ENCODE data around the gene LMBRD1. TPM values are rescaled to one million over a fixed set of nuclear protein-coding genes. Genes with fewer than 3 reads are reported as not detected.
"Not testable (repeated sequence)": the region's sequence is repeated elsewhere in the genome, so short reads cannot be mapped to it uniquely, and the experiment has no call there.

Gene LMBRD1
- total RNA-seq, 1 experiment from 2014 or later: 20.7 TPM

DNA sequence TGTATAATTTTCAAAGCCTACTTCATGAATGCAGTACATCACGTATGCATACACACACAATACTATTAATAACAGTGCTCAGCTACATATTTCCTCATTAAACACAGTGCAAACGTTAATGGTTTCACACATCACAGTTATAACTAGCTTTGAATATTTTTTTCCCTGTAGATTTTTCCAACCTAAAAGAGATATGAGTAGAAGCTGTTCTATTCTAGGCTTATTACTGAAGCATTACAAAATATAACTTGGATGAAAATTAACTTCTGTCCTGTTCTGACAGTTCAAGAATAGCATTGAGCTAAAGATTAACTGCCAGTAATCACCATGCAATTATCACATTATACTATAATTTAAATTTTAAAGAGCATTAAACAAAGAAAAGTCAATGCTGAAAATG, 6.2 kb downstream of the LMBRD1 start:
- H3K36me3 Mint-ChIP-seq (ENCODE audit: insufficient read depth, unreplicated experiment): peaks cover 9% of the 10 kb centered on the region
- TF ChIP-seq, protein P1, sequence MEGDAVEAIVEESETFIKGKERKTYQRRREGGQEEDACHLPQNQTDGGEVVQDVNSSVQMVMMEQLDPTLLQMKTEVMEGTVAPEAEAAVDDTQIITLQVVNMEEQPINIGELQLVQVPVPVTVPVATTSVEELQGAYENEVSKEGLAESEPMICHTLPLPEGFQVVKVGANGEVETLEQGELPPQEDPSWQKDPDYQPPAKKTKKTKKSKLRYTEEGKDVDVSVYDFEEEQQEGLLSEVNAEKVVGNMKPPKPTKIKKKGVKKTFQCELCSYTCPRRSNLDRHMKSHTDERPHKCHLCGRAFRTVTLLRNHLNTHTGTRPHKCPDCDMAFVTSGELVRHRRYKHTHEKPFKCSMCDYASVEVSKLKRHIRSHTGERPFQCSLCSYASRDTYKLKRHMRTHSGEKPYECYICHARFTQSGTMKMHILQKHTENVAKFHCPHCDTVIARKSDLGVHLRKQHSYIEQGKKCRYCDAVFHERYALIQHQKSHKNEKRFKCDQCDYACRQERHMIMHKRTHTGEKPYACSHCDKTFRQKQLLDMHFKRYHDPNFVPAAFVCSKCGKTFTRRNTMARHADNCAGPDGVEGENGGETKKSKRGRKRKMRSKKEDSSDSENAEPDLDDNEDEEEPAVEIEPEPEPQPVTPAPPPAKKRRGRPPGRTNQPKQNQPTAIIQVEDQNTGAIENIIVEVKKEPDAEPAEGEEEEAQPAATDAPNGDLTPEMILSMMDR (IDR thresholded peaks at IDR 0.05; ENCODE audit: unreplicated experiment): no peak
- no peak overlapping the region for H3K4me3 Mint-ChIP-seq (ENCODE audit: unreplicated experiment)
- no peak overlapping the region for H3K27ac Mint-ChIP-seq (ENCODE audit: low read depth, unreplicated experiment)
- intact Hi-C loops (cut with micrococcal nuclease): no loop called here
- BruUV-seq (replicated peaks): no TSS peak
- no peak for DNase-seq (ENCODE audit: unreplicated experiment)
- ChIA-PET CTCF (interaction anchor here (0.6 kb wide), 1 partner anchor 100 kb away, joined by 3 read pairs; no protein-coding TSS in a partner anchor), POLR2A (no interaction called here)
- no peaks in the 10 kb centered on the region for H3K27me3 Mint-ChIP-seq (ENCODE audit: insufficient read depth, unreplicated experiment)
- no peaks in the 10 kb centered on the region for H3K9me3 Mint-ChIP-seq (ENCODE audit: unreplicated experiment)
- H3K4me1 Mint-ChIP-seq (ENCODE audit: insufficient read depth, unreplicated experiment): peaks cover 11% of the 10 kb centered on the region

DNA sequence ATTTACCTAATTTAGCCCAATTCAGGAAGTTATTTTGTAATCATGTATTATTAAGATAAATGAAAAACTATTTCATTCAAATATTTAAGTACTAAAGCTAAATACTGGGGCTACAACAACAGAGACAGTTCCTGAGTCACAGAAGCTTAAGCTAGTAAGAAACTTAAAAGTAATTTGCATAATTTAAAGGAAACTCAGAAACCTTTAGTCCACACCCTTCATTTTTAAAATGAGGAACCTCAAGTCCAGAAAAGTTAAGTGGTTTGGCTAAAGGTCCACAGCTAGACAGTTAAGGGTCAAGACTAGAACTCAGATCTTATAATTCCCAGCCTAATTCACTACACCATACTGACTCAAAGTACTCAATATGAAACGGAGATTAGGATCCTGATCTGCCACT, 7.2 kb downstream of the LMBRD1 start:
- DNase-seq (ENCODE audit: unreplicated experiment): no peak
- Mint-ChIP-seq H3K36me3 (ENCODE audit: insufficient read depth, unreplicated experiment) (peaks cover 9% of the 10 kb centered on the region), H3K4me1 (ENCODE audit: insufficient read depth, unreplicated experiment) (peaks cover 11% of the 10 kb centered on the region), H3K27me3 (ENCODE audit: insufficient read depth, unreplicated experiment) (no peaks in the 10 kb centered on the region), H3K27ac (ENCODE audit: low read depth, unreplicated experiment) (no peak overlapping the region), H3K4me3 (ENCODE audit: unreplicated experiment) (no peak overlapping the region), H3K9me3 (ENCODE audit: unreplicated experiment) (peaks cover 7% of the 10 kb centered on the region)
- POLR2A ChIA-PET: no interaction called here
- intact Hi-C loops (cut with micrococcal nuclease): no loop called here
- TF ChIP-seq, protein P1 (IDR thresholded peaks at IDR 0.05; ENCODE audit: unreplicated experiment): no peak
- no TSS peak for BruUV-seq (replicated peaks)
- CTCF ChIA-PET: no interaction called here

DNA sequence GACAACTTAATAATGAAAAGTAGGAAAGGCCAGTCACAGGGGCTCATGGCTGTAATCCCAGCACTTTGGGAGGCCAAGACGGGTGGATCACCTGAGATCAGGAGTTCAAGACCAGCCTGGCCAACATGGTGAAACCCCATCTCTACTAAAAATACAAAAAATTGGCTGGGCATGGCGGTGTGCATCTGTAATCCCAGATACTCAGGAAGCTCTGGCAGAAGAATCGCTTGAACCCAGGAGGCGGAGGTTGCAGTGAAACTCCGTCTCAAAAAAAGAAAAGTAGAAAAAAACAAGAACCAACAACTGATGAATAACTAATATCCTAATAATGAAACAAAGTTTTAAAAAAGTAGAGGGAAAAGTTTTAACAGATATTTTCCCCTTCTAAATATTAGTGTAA, 9.4 kb downstream of the LMBRD1 start:
- intact Hi-C loops (cut with micrococcal nuclease); CTCF ChIA-PET; H3K36me3 Mint-ChIP-seq (ENCODE audit: insufficient read depth, unreplicated experiment); H3K27me3 Mint-ChIP-seq (ENCODE audit: insufficient read depth, unreplicated experiment); BruUV-seq (replicated peaks); H3K27ac Mint-ChIP-seq (ENCODE audit: low read depth, unreplicated experiment); H3K4me3 Mint-ChIP-seq (ENCODE audit: unreplicated experiment); DNase-seq (ENCODE audit: unreplicated experiment); H3K9me3 Mint-ChIP-seq (ENCODE audit: unreplicated experiment): not testable (repeated sequence)
- H3K4me1 Mint-ChIP-seq (ENCODE audit: insufficient read depth, unreplicated experiment): peaks cover 11% of the 10 kb centered on the region
- POLR2A ChIA-PET: interaction anchor here (0.6 kb wide), 1 partner anchor 8 kb away, joined by 5 read pairs; no protein-coding TSS in a partner anchor

DNA sequence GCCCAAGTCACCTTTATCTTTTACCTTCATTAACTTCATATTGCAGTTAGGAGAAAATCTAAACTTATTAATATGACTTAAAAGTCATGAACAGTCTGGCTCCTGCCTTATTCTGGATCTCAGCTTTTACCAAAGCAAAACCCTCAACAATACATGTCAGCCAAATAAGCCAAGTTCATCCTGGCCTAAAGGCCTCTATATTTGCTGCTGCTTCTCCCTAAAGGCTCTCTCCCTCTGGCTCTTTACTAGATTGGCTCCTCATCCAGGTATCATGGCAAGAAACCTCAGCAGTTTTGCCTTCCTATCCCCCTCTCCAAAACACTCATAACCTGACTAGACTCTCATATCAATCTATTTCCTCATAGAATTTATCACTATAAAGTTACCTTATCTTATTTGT, 11.1 kb downstream of the LMBRD1 start:
- no peak for DNase-seq (ENCODE audit: unreplicated experiment)
- peaks cover 9% of the 10 kb centered on the region for H3K36me3 Mint-ChIP-seq (ENCODE audit: insufficient read depth, unreplicated experiment)
- H3K27ac Mint-ChIP-seq (ENCODE audit: low read depth, unreplicated experiment): no peak overlapping the region
- ChIA-PET CTCF (interaction anchor here (0.5 to 0.6 kb wide), 3 partner anchors 16 to 56 kb away, joined by 3 read pairs; no protein-coding TSS in a partner anchor), POLR2A (interaction anchor here (1.0 to 1.2 kb wide), 2 partner anchors 9 to 11 kb away, joined by 3 to 5 read pairs; partner anchors contain the start of gene LMBRD1)
- intact Hi-C loops (cut with micrococcal nuclease): no loop called here
- H3K27me3 Mint-ChIP-seq (ENCODE audit: insufficient read depth, unreplicated experiment): no peaks in the 10 kb centered on the region
- TF ChIP-seq, protein P1 (IDR thresholded peaks at IDR 0.05; ENCODE audit: unreplicated experiment): no peak
- peaks cover 7% of the 10 kb centered on the region for H3K9me3 Mint-ChIP-seq (ENCODE audit: unreplicated experiment)
- H3K4me1 Mint-ChIP-seq (ENCODE audit: insufficient read depth, unreplicated experiment): peaks cover 3% of the 10 kb centered on the region
- H3K4me3 Mint-ChIP-seq (ENCODE audit: unreplicated experiment): no peak overlapping the region
- no TSS peak for BruUV-seq (replicated peaks)
